K562 (cell line): ENCODE data around the gene SETD5. TPM values are rescaled to one million over a fixed set of nuclear protein-coding genes. Genes with fewer than 3 reads are reported as not detected.

Source experiments
- ATAC-seq: fragments of 200-7000 bp; cut with Tn5 transposase; 3 replicates; pipeline ENCODE4 v1.9.1; 2020; ENCODE audit warnings: moderate library complexity
- BruUV-seq: library from RNA; stranded (reverse); fragments of 400-500 nt; replicated peaks from 2 replicates; lab custom pipeline; 2021; lab: Mats Ljungman, UMichigan
- CTCF ChIA-PET: fragments of 300-600 bp; formaldehyde crosslinking; extraction: SDS; loops from one replicate; lab custom pipeline; 2021; ENCODE audit warnings: low intra/inter-chr PET ratio; lab: Yijun Ruan, JAX
- POLR2A ChIA-PET: fragments of 300-600, 350-650 bp; sonication (Branson Sonifier 250); formaldehyde crosslinking; extraction: SDS; loops from one replicate; lab custom pipeline; 2021; ENCODE audit warnings: antibody characterized with exemption, inconsistent platforms; lab: Yijun Ruan, JAX
- DNase-seq, 4 experiments: peaks; one replicate each; pipeline versions ENCODE4 v3.0.0 to v3.0.0-alpha.2; 2011 to 2018; ENCODE audit warnings: low spot score in 3 of 4, mixed read lengths in 3 of 4; ENCODE audit errors: extremely low read depth in 1 of 4
- FAIRE-seq: peaks from 2 replicates; lab custom pipeline; 2011; peaks lifted over from hg19 to GRCh38; lab: Jason Lieb, UNC
- H2AFZ ChIP-seq: 2 replicates; pipeline ENCODE4 v1.6.0; 2011; ENCODE audit warnings: low read depth, low read length, control low read depth, inconsistent platforms
- H3K27ac ChIP-seq: fragments of 200-600 bp; 3 replicates; pipeline ENCODE4 v1.8.0; 2011; ENCODE audit warnings: low read depth, mild to moderate bottlenecking, control low read depth, inconsistent platforms, low read length, moderate library complexity, mixed read lengths; ENCODE audit errors: extremely low read depth
- H3K27me3 ChIP-seq, 2 experiments: fragments of 300-600 bp in 1 of 2; 2 replicates in 1 of 2; 3 replicates in 1 of 2; pipeline versions ENCODE4 v1.6.0 to v1.8.0; 2011; ENCODE audit warnings: inconsistent platforms in 2 of 2, low read length in 2 of 2, mild to moderate bottlenecking in 1 of 2, mixed read lengths in 1 of 2, moderate library complexity in 1 of 2; ENCODE audit not compliant: control insufficient read depth in 2 of 2, insufficient read depth in 2 of 2
- H3K36me3 ChIP-seq: fragments of 300-600 bp; 3 replicates; pipeline ENCODE4 v1.8.0; 2011; ENCODE audit warnings: mild to moderate bottlenecking, low read length, inconsistent platforms; ENCODE audit not compliant: control insufficient read depth, insufficient read depth
- H3K4me1 ChIP-seq, 2 experiments: fragments of 200-600 bp in 1 of 2; replicated peaks in 1 of 2; 2 replicates in 1 of 2; 3 replicates in 1 of 2; pipeline versions ENCODE4 v1.5.1 to v1.8.0; 2011; ENCODE audit warnings: inconsistent platforms in 2 of 2, low read length in 2 of 2, mild to moderate bottlenecking in 1 of 2, mixed read lengths in 1 of 2, moderate library complexity in 1 of 2; ENCODE audit not compliant: control insufficient read depth in 2 of 2, insufficient read depth in 2 of 2
- H3K4me2 ChIP-seq: 2 replicates; pipeline ENCODE4 v1.6.1; 2011; ENCODE audit warnings: low read length, control low read depth, inconsistent platforms, mixed read lengths; ENCODE audit not compliant: insufficient read depth
- H3K4me3 ChIP-seq: fragments of 200-600 bp; sonication (generic), shearing (Covaris generic); 2 replicates; pipeline ENCODE4 v1.5.1; 2016; ENCODE audit warnings: control low read depth, inconsistent platforms
- H3K79me2 ChIP-seq: fragments of 200-600 bp; 3 replicates; pipeline ENCODE4 v1.8.0; 2011; ENCODE audit warnings: low read length, inconsistent platforms; ENCODE audit not compliant: control insufficient read depth, insufficient read depth
- H3K9ac ChIP-seq, 2 experiments: 2 replicates each; pipeline versions ENCODE4 v1.6.0 to v1.6.1; 2011; ENCODE audit warnings: low read depth in 2 of 2, low read length in 2 of 2, control low read depth in 1 of 2, inconsistent platforms in 1 of 2, mild to moderate bottlenecking in 1 of 2, mixed read lengths in 1 of 2; ENCODE audit not compliant: insufficient read depth in 1 of 2
- H3K9me1 ChIP-seq: one replicate; pipeline ENCODE4 v1.6.0; 2011; ENCODE audit warnings: inconsistent platforms, mild to moderate bottlenecking, low read length, moderate library complexity; ENCODE audit not compliant: control insufficient read depth, insufficient read depth
- H3K9me3 ChIP-seq: replicated peaks from 2 replicates; pipeline ENCODE4 v1.5.1; 2011; ENCODE audit warnings: low read depth, low read length, inconsistent platforms; ENCODE audit not compliant: control insufficient read depth, insufficient read depth
- H4K20me1 ChIP-seq: replicated peaks from 2 replicates; pipeline ENCODE4 v1.6.1; 2011; ENCODE audit warnings: low read length, inconsistent platforms, mixed read lengths; ENCODE audit not compliant: control insufficient read depth, insufficient read depth
- HLTF ChIP-seq: fragments of 450-650 bp; IDR thresholded peaks from 2 replicates; pipeline ENCODE4 v1.6.1; 2016
- MCM5 ChIP-seq: fragments of 450-650 bp; IDR thresholded peaks from 2 replicates; pipeline ENCODE4 v1.6.1; 2016; ENCODE audit warnings: low read depth
- MTA2 ChIP-seq: fragments of 450-650 bp; IDR thresholded peaks from 2 replicates; pipeline ENCODE4 v1.6.1; 2016; ENCODE audit warnings: low read depth
- POLR2H ChIP-seq: IDR thresholded peaks from 2 replicates; pipeline ENCODE4 v1.6.1; 2016; ENCODE audit warnings: missing genetic modification characterization, low read depth, mild to moderate bottlenecking, control low read depth, missing compliant biosample characterization, moderate library complexity
- PYGO2 ChIP-seq: fragments of 450-650 bp; IDR thresholded peaks from 2 replicates; pipeline ENCODE4 v1.6.1; 2016; ENCODE audit warnings: mild to moderate bottlenecking, missing genetic modification characterization, moderate library complexity, missing compliant biosample characterization
- ZNF76 ChIP-seq: fragments of 250-450 bp; sonication (Bioruptor Pico); IDR thresholded peaks from 2 replicates; pipeline ENCODE4 v1.4.0; 2020; ENCODE audit warnings: mild to moderate bottlenecking, moderate library complexity, borderline replicate concordance
- WGBS: fragments of 100-300 bp; shearing (Covaris generic); methylation state at CpG from one replicate; pipeline ENCODE4 v1.1.6; 2016; ENCODE audit warnings: low coverage, mixed read lengths; ENCODE audit not compliant: insufficient coverage; ENCODE audit errors: missing lambda C conversion rate; 5-methylcytosine and 5-hydroxymethylcytosine counted together
- in situ Hi-C: fragments of 300-500 bp; cut with MboI; formaldehyde crosslinking; loops from 4 replicates; pipeline ENCODE4 v1.15.0; 2018; ENCODE audit warnings: inconsistent platforms, mixed read lengths
- intact Hi-C: fragments of 100-400 bp; cut with micrococcal nuclease; formaldehyde crosslinking; loops from 2 replicates; pipeline ENCODE4 v1.14.2; 2022
- polyA plus RNA-seq, 8 experiments: library from polyadenylated mRNA; depleted of rRNA in 4 of 8; stranded (reverse) in 5 of 8; unstranded in 3 of 8; fragments of >200 nt; fragmentation: Nextera tagmentation in 2 of 8; fragmentation: Illumina TruSeq in 1 of 8; extraction: Ambion mirVana in 2 of 8; extraction: Trizol in 1 of 8; gene quantifications; 2 replicates each; pipeline versions ENCODE4 v1.2.1 to v1.2.3, GENCODE V29; 2011 to 2014; ENCODE audit warnings: inconsistent platforms in 1 of 8, missing spikeins in 1 of 8
- total RNA-seq, 7 experiments: library from RNA; depleted of rRNA in 6 of 7; stranded (reverse); fragments of >200 nt in 6 of 7; fragmentation: Illumina TruSeq in 2 of 7; extraction: Trizol in 2 of 7; gene quantifications; 2 replicates each; pipeline versions ENCODE4 v1.2.1 to v1.2.3, GENCODE V29; 2011 to 2021; ENCODE audit warnings: low replicate concordance in 1 of 7

The SETD5 gene
- total and polyA plus RNA-seq, 9 of the 15 experiments (the other 6 are each of a cell fraction or from before 2014, with no cell fraction given): 20.8 to 135 (median 87.2) TPM

DNA sequence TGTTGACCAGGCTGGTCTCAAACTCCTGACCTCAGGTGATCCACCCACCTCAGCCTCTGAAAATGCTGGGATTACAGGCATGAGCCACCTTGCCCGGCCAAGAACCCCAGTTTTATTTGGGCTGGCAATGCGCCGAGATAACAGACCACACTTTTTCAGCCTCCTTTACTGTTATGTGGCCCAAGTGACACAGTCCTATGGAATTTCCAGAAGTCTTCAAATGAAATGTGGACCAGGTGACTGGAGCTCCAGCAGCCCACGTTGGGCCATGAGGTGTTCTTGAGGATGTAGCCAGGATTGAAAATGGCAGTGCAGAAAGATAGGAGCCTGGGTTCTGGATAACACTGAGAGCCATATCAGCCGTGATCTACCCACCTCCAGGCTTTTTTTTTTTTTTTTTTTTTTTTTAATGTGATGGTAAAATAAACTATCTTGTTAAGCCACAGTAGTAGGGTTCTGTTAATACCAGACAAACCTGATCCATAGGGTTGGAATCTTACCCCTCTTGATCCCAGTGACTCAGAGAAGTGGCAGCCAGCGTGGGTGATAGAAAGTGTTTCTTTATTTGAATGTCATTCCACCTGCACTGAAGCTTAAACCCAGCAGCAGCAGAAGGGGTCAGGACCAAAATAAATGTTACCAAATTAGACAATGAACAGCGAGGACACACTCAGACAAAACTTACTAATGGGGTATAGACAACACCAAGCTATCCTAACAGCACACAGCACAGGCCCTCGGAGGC is 100.6 kb downstream of the SETD5 start:
- Histone ChIP-seq H3K79me2 (no peaks in the 10 kb centered on the region), H3K36me3 (no peaks in the 10 kb centered on the region), H4K20me1 (peaks cover 14% of the 10 kb centered on the region), H3K9me3 (no peaks in the 10 kb centered on the region), H3K4me1 (peaks cover 6 to 8% of the 10 kb centered on the region in 2 experiments; a peak in 3 of 5 replicates), H3K27me3 (peaks cover 4 to 27% of the 10 kb centered on the region in 2 experiments; a peak in 4 of 5 replicates), H3K27ac (no peak overlapping the region)
- CTCF ChIA-PET: interaction anchor here (1.4 kb wide), 1 partner anchor 145 kb away, joined by 3 read pairs; no protein-coding TSS in a partner anchor
- in situ Hi-C loops: loop anchor here (10.0 kb wide), 1 partner anchor 523 kb away; no protein-coding TSS in a partner anchor
- no peak for DNase-seq
- no TSS peak for BruUV-seq
- TF ChIP-seq PYGO2 (tag) (no peak), ZNF76 (no peak), POLR2H (tag) (no peak), MCM5 (no peak), MTA2 (no peak), HLTF (no peak)
- TF ChIP-seq, all 486 proteins: peak for 0
- no peak for ATAC-seq
- Histone ChIP-seq H3K9ac (no peak overlapping the region), H2AFZ (no peak overlapping the region), H3K4me2 (no peak overlapping the region), H3K9me1 (no peaks in the 10 kb centered on the region), H3K4me3 (no peak overlapping the region)
- FAIRE-seq: no peak
- POLR2A ChIA-PET: interaction anchor here (0.7 to 1.3 kb wide), 6 partner anchors 9 to 239 kb away, joined by 3 to 4 read pairs (median 3); no protein-coding TSS in a partner anchor
- WGBS: 11% methylated on average over 8 of the region's 8 CpGs
- intact Hi-C loops: no loop called here
